HG03097 (cell line): ENCODE results near the gene CXCL3.
A peak's percentile ranks its signal among the peaks of the same experiment; 100 is the strongest.
"Not testable (repeated sequence)": the region's sequence is repeated elsewhere in the genome, so short reads cannot be mapped to it uniquely, and the experiment has no call there.

ENCODE experiments used
- ATAC-seq: cut with Tn5 transposase; IDR thresholded peaks from one replicate; pipeline ENCODE4 v1.9.1; 2021; ENCODE audit not compliant: unreplicated experiment, low FRiP score

CXCL3 gene

GRCh38 chr4:74038425-74039314 is at the start of gene CXCL3:
TSS of gene CXCL3 (minus strand) at chr4:74038689. CDS start at chr4:74038611, 78 bp downstream.
- peak; percentile 50 for ATAC-seq

- no peak for ATAC-seq
Measured at GRCh38 chr4:74087481-74087880, 49.0 kb upstream of the CXCL3 start.

- no peak for ATAC-seq
Measured at GRCh38 chr4:74085669-74086068, 47.2 kb upstream of the CXCL3 start.

- no peak for ATAC-seq
Measured at GRCh38 chr4:74084984-74085383, 46.5 kb upstream of the CXCL3 start.

GRCh38 chr4:74083546-74083945 is 45.1 kb upstream of the CXCL3 start:
- no peak for ATAC-seq

GRCh38 chr4:74081035-74081434 is 42.5 kb upstream of the CXCL3 start:
- ATAC-seq, result no peak

GRCh38 chr4:74080351-74080750 is 41.9 kb upstream of the CXCL3 start:
- not testable (repeated sequence) for ATAC-seq

GRCh38 chr4:74079024-74079423 is 40.5 kb upstream of the CXCL3 start:
- ATAC-seq, result not testable (repeated sequence)

- no peak for ATAC-seq
Measured at GRCh38 chr4:74073358-74073757, 34.9 kb upstream of the CXCL3 start.

GRCh38 chr4:74072739-74073138 is 34.2 kb upstream of the CXCL3 start:
- ATAC-seq, result no peak

GRCh38 chr4:74067586-74067985 is 29.1 kb upstream of the CXCL3 start:
- ATAC-seq, result no peak

- no peak for ATAC-seq
Measured at GRCh38 chr4:74066232-74066631, 27.7 kb upstream of the CXCL3 start.

- no peak for ATAC-seq
Measured at GRCh38 chr4:74065115-74065642, 26.7 kb upstream of the CXCL3 start.

GRCh38 chr4:74063859-74064258 is 25.4 kb upstream of the CXCL3 start:
- no peak for ATAC-seq

GRCh38 chr4:74062953-74063352 is 24.5 kb upstream of the CXCL3 start:
- no peak for ATAC-seq

- ATAC-seq, result no peak
Measured at GRCh38 chr4:74061430-74061829, 22.9 kb upstream of the CXCL3 start.

GRCh38 chr4:74059161-74059829 is 20.8 kb upstream of the CXCL3 start:
- ATAC-seq, result no peak

GRCh38 chr4:74058048-74058651 is 19.7 kb upstream of the CXCL3 start:
- no peak for ATAC-seq

GRCh38 chr4:74057588-74057987 is 19.1 kb upstream of the CXCL3 start:
- ATAC-seq, result no peak

GRCh38 chr4:74056858-74057562 is 18.5 kb upstream of the CXCL3 start:
- ATAC-seq, result no peak
